GM12865 (cell line): ENCODE data around the gene MRPL20.

Experiments used
- DNase-seq: peaks from one replicate; pipeline ENCODE4 v3.0.0; 2010; ENCODE audit warnings: low read depth
- H3K4me3 ChIP-seq: 2 replicates; pipeline ENCODE4 v1.5.1; 2011; ENCODE audit warnings: mild to moderate bottlenecking, low read depth, low read length, control low read depth
- TF ChIP-seq, protein P1 (sequence below): IDR thresholded peaks from 2 replicates; pipeline ENCODE4 v1.5.1; 2011; ENCODE audit warnings: low read length, control low read depth, low read depth, inconsistent platforms; ENCODE audit not compliant: insufficient read depth; ENCODE audit errors: missing control alignments

Gene MRPL20

DNA sequence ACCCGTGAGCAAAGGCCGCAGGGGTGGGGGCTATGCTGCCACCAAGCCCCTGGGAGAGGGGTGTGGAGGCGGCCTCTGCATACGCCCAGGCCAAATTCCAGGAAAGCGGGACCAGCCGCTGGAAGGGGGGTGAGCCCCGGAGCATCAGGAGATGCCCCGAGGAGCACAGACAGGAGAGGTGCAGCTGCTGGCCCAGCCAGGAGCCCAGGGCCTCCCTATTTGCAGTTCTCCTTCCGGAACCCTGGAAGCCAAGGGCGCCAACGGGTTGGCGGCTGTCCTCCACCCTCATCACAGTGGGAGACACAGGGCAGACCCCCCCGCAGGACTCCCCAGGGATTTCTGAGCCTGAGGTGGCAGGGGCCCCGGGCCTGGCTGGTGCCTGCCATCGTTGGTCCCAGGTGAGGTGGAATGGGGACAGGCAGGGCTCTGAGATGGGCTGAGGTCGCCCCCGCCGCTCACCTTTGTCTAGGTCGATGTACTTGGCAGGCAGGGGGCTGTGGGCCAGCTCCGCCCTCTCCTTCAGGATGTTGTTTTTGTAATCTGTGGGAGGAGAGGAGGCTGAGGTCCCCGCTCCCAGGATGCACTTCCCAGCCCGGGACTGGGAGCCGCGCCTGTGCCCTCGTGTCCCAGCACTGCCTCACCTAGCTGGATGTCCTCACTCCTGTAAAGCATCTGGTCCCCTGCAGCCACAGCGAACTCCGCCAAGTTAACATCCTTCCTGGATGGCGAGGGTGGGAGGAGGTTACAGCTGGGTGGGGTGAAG, 53.5 kb downstream of the MRPL20 start:
- no peak for DNase-seq
- H3K4me3 ChIP-seq: no peak overlapping the region
- TF ChIP-seq, protein P1, sequence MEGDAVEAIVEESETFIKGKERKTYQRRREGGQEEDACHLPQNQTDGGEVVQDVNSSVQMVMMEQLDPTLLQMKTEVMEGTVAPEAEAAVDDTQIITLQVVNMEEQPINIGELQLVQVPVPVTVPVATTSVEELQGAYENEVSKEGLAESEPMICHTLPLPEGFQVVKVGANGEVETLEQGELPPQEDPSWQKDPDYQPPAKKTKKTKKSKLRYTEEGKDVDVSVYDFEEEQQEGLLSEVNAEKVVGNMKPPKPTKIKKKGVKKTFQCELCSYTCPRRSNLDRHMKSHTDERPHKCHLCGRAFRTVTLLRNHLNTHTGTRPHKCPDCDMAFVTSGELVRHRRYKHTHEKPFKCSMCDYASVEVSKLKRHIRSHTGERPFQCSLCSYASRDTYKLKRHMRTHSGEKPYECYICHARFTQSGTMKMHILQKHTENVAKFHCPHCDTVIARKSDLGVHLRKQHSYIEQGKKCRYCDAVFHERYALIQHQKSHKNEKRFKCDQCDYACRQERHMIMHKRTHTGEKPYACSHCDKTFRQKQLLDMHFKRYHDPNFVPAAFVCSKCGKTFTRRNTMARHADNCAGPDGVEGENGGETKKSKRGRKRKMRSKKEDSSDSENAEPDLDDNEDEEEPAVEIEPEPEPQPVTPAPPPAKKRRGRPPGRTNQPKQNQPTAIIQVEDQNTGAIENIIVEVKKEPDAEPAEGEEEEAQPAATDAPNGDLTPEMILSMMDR: no peak

DNA sequence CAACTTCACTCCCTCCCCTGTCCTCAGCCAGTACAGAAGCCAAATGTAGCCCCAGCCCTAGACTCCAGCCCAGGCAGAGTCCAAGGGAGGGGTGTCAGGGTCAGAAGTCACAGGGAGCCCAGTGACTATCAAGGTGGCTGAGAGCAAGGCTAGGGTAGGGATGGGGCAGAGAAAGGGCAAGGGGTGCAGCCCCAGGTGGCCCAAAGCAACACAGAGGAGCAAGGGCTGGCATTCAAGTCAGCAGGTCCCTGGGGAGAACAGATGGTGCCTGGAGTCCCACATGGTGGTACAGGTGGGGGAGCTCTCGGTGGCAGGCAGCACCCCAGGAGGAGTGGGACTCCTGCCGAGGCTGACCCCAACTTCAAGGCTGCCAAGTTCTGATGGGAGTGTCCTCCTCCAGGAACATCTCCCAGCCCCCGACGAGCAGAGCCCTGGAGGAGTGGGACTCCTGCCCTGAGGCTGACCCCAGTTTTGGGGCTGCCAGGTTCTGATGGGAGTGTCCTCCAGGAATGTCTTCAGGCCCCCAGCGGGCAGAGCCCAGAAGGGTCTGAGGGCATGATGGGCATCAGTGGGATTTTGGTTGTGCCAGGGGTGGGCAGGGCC, 54.2 kb downstream of the MRPL20 start:
- DNase-seq: no peak
- TF ChIP-seq, protein P1: no peak
- no peak overlapping the region for H3K4me3 ChIP-seq
